Esophagus muscularis mucosa (tissue), 4 donors: ENCODE results near the gene PNMA6E. TPM values are rescaled to one million over a fixed set of nuclear protein-coding genes. Genes with fewer than 3 reads are reported as not detected.

Experiments used
- DNase-seq: peaks from one replicate; pipeline ENCODE4 v3.0.0-alpha.2; 2017; ENCODE audit errors: extremely low spot score
- H3K27ac ChIP-seq, 4 donors: fragments of 200-600 bp; sonication (generic); replicated peaks in 1 of 4; 1 replicate in 3 of 4; 2 replicates in 1 of 4; pipeline ENCODE4 v1.5.1; 2016 to 2019; ENCODE audit warnings: mild to moderate bottlenecking in 1 of 4
- H3K27me3 ChIP-seq, 4 donors: fragments of 200-600 bp; sonication (generic); one replicate each; pipeline versions ENCODE4 v1.5.1 to v1.6.0; 2016 to 2019
- H3K36me3 ChIP-seq, 4 donors: fragments of 200-600 bp; sonication (generic); one replicate each; pipeline ENCODE4 v1.5.1; 2016 to 2019
- H3K4me1 ChIP-seq, 4 donors: fragments of 200-600 bp; sonication (generic); one replicate each; pipeline ENCODE4 v1.5.1; 2016 to 2019
- H3K4me3 ChIP-seq, 4 donors: fragments of 200-600 bp; sonication (generic); 1 replicate in 2 of 4; 2 replicates in 2 of 4; pipeline ENCODE4 v1.5.1; 2016 to 2019; ENCODE audit warnings: mild to moderate bottlenecking in 4 of 4, moderate library complexity in 1 of 4
- H3K9me3 ChIP-seq, 4 donors: fragments of 200-600 bp; sonication (generic); 1 replicate in 3 of 4; 2 replicates in 1 of 4; pipeline ENCODE4 v1.5.1; 2016 to 2019
- CTCF ChIP-seq, 3 experiments: fragments of 200-600 bp in 2 of 3; fragments of 450-650 bp in 1 of 3; sonication (generic) in 2 of 3; IDR thresholded peaks; one replicate each; pipeline ENCODE4 v1.5.1; 2017 to 2019; ENCODE audit warnings: antibody characterized with exemption in 3 of 3, mild to moderate bottlenecking in 2 of 3, moderate library complexity in 1 of 3
- EP300 ChIP-seq: sonication (generic); formaldehyde crosslinking; IDR thresholded peaks from one replicate; pipeline ENCODE4 v1.6.1; 2017; ENCODE audit warnings: antibody characterized with exemption
- POLR2A ChIP-seq: fragments of 450-650 bp; IDR thresholded peaks from one replicate; pipeline ENCODE4 v1.6.1; 2017; ENCODE audit warnings: antibody characterized with exemption, moderate library complexity, mild to moderate bottlenecking, low read depth
- POLR2AphosphoS5 ChIP-seq, 2 donors: sonication (generic); formaldehyde crosslinking; IDR thresholded peaks; one replicate each; pipeline ENCODE4 v1.6.1; 2017; ENCODE audit warnings: antibody characterized with exemption in 2 of 2
- WGBS: methylation state at CpG from one replicate; pipeline ENCODE4 v1.1.5; 2018; 5-methylcytosine and 5-hydroxymethylcytosine counted together
- intact Hi-C: fragments of 100-400 bp; cut with DNase I; formaldehyde crosslinking; loops from one replicate; pipeline ENCODE4 v1.15.1; 2023
- total RNA-seq, 4 donors: library from RNA; depleted of rRNA; stranded (reverse); fragments of >200 nt; gene quantifications; one replicate each; pipeline versions ENCODE4 v1.1.0 to v1.2.1, GENCODE V29; 2016

The PNMA6E gene
- total RNA-seq, 4 donors from 2014 or later: not detected

GRCh38 chrX:153400146-153401132, 711 bp downstream of the PNMA6E start:
- peaks cover 0 to 9% (median 0%) of the 10 kb centered on the region in 4 donors for H3K9me3 ChIP-seq
- H3K36me3 ChIP-seq: no peaks in the 10 kb centered on the region
- no peaks in the 10 kb centered on the region for H3K27me3 ChIP-seq
- H3K27ac ChIP-seq: no peak overlapping the region
- TF ChIP-seq EP300 (no peak), CTCF (IDR thresholded peaks at IDR 0.05) (peak; percentile 35 to 50 (median 42))
- no peak for DNase-seq
- H3K4me1 ChIP-seq: no peaks in the 10 kb centered on the region
- 88% methylated on average over 53 of the region's 60 CpGs for WGBS
- intact Hi-C loops: no loop called here
- no peak overlapping the region for H3K4me3 ChIP-seq

GRCh38 chrX:153398275-153398960, 2.7 kb downstream of the PNMA6E start:
- no peaks in the 10 kb centered on the region for H3K36me3 ChIP-seq
- H3K27me3 ChIP-seq: no peaks in the 10 kb centered on the region
- intact Hi-C loops: no loop called here
- H3K27ac ChIP-seq: no peak overlapping the region
- no peak for TF ChIP-seq EP300
- TF ChIP-seq POLR2AphosphoS5 (IDR thresholded peaks at IDR 0.05): no peak
- no peak for TF ChIP-seq POLR2A
- no peak for TF ChIP-seq CTCF (IDR thresholded peaks at IDR 0.05)
- WGBS: 91% methylated on average over 7 of the region's 17 CpGs
- no peak overlapping the region for H3K4me3 ChIP-seq
- H3K9me3 ChIP-seq: peaks cover 0 to 9% (median 0%) of the 10 kb centered on the region in 4 donors
- no peak for DNase-seq
- H3K4me1 ChIP-seq: no peaks in the 10 kb centered on the region

- Histone ChIP-seq H3K9me3 (peaks cover 0 to 9% (median 0%) of the 10 kb centered on the region in 4 donors), H3K4me3 (no peak overlapping the region), H3K27ac (no peak overlapping the region), H3K4me1 (no peaks in the 10 kb centered on the region), H3K36me3 (no peaks in the 10 kb centered on the region), H3K27me3 (no peaks in the 10 kb centered on the region)
- no peak for DNase-seq
- WGBS: 97% methylated on average over 14 of the region's 27 CpGs
- intact Hi-C loops: no loop called here
- no peak for TF ChIP-seq EP300
- no peak for TF ChIP-seq POLR2A
- TF ChIP-seq POLR2AphosphoS5 (IDR thresholded peaks at IDR 0.05): no peak
- TF ChIP-seq CTCF (IDR thresholded peaks at IDR 0.05): no peak
Observed at GRCh38 chrX:153397256-153397960, 3.7 kb downstream of the PNMA6E start.

- no peak for DNase-seq
- Histone ChIP-seq H3K4me3 (no peak overlapping the region), H3K4me1 (no peaks in the 10 kb centered on the region), H3K27ac (no peak overlapping the region), H3K27me3 (no peaks in the 10 kb centered on the region), H3K9me3 (peaks cover 0 to 9% (median 0%) of the 10 kb centered on the region in 4 donors), H3K36me3 (no peaks in the 10 kb centered on the region)
- 89% methylated on average over 9 of the region's 26 CpGs for WGBS
- intact Hi-C loops: no loop called here
- TF ChIP-seq EP300: no peak
- TF ChIP-seq CTCF (IDR thresholded peaks at IDR 0.05): no peak
- TF ChIP-seq POLR2AphosphoS5 (IDR thresholded peaks at IDR 0.05): no peak
- no peak for TF ChIP-seq POLR2A
Observed at GRCh38 chrX:153396320-153397195, 4.6 kb downstream of the PNMA6E start.
